MM.1S (cell line): ENCODE results near the gene LHPP.

Experiments
- DNase-seq: peaks from one replicate; pipeline ENCODE4 v3.0.0-alpha.2; 2015
- H2AFZ ChIP-seq: fragments of 300-600 bp; sonication (generic); 2 replicates; pipeline ENCODE4 v1.6.0; 2016; ENCODE audit warnings: antibody characterized with exemption, low read length
- H3F3A ChIP-seq: fragments of 300-600 bp; sonication (generic); 2 replicates; pipeline ENCODE4 v1.6.1; 2016; ENCODE audit warnings: mild to moderate bottlenecking, antibody characterized with exemption, low read length, moderate library complexity, mixed read lengths; ENCODE audit not compliant: insufficient read depth
- H3K27ac ChIP-seq: fragments of 300-600 bp; sonication (generic); 2 replicates; pipeline ENCODE4 v1.5.1; 2016; ENCODE audit warnings: mild to moderate bottlenecking, low read length
- H3K27me3 ChIP-seq: fragments of 300-600 bp; sonication (generic); replicated peaks from 2 replicates; pipeline ENCODE4 v1.6.0; 2016; ENCODE audit warnings: low read length; ENCODE audit not compliant: insufficient read depth
- H3K36me3 ChIP-seq: fragments of 300-600 bp; sonication (generic); replicated peaks from 2 replicates; pipeline ENCODE4 v1.6.1; 2016; ENCODE audit warnings: mild to moderate bottlenecking, low read length, mixed read lengths; ENCODE audit not compliant: insufficient read depth
- H3K4me1 ChIP-seq: fragments of 300-600 bp; sonication (generic); 2 replicates; pipeline ENCODE4 v1.6.1; 2016; ENCODE audit warnings: low read length, mixed read lengths
- H3K4me2 ChIP-seq: fragments of 300-600 bp; sonication (generic); 2 replicates; pipeline ENCODE4 v1.6.0; 2016; ENCODE audit warnings: low read depth, low read length
- H3K4me3 ChIP-seq: fragments of 300-600 bp; sonication (generic); 2 replicates; pipeline ENCODE4 v1.5.1; 2016; ENCODE audit warnings: low read length, mixed read lengths
- H3K79me2 ChIP-seq: fragments of 300-600 bp; sonication (generic); 2 replicates; pipeline ENCODE4 v1.6.1; 2016; ENCODE audit warnings: mixed run types, low read length, mixed read lengths
- H3K9ac ChIP-seq: fragments of 300-600 bp; sonication (generic); 2 replicates; pipeline ENCODE4 v1.6.1; 2016; ENCODE audit warnings: low read length, mixed read lengths
- H3K9me2 ChIP-seq: fragments of 300-600 bp; sonication (generic); replicated peaks from 2 replicates; pipeline ENCODE4 v1.6.1; 2016; ENCODE audit warnings: mild to moderate bottlenecking, low read length, mixed read lengths; ENCODE audit not compliant: insufficient read depth
- H3K9me3 ChIP-seq: fragments of 300-600 bp; sonication (generic); replicated peaks from 2 replicates; pipeline ENCODE4 v1.6.1; 2016; ENCODE audit warnings: mild to moderate bottlenecking, low read length, mixed read lengths; ENCODE audit not compliant: insufficient read depth
- H4K20me1 ChIP-seq: fragments of 300-600 bp; sonication (generic); 2 replicates; pipeline ENCODE4 v1.6.1; 2016; ENCODE audit warnings: mild to moderate bottlenecking, low read length, moderate library complexity, mixed read lengths; ENCODE audit not compliant: insufficient read depth
- CTCF ChIP-seq: fragments of 300-600 bp; sonication (generic); IDR thresholded peaks from 2 replicates; pipeline ENCODE4 v1.5.1; 2016; ENCODE audit warnings: antibody characterized with exemption, low read length, mixed read lengths
- EZH2 ChIP-seq: fragments of 300-600 bp; sonication (generic); optimal IDR thresholded peaks from 2 replicates; pipeline ENCODE3; 2017; ENCODE audit warnings: low read depth, mild to moderate bottlenecking, antibody characterized with exemption, low read length, mixed read lengths
- EZH2phosphoT487 ChIP-seq: fragments of 300-600 bp; sonication (generic); IDR thresholded peaks from 2 replicates; pipeline ENCODE4 v1.6.1; 2018; ENCODE audit warnings: antibody characterized with exemption, low read length

LHPP gene

GRCh38 chr10:124652701-124653100 is 191.1 kb downstream of the LHPP start:
- H3K79me2 ChIP-seq: peaks cover 39% of the 10 kb centered on the region
- H3K4me3 ChIP-seq: no peak overlapping the region
- H3K9ac ChIP-seq: no peak overlapping the region
- peaks cover 21% of the 10 kb centered on the region for H3K4me1 ChIP-seq
- peaks cover 16% of the 10 kb centered on the region for H3F3A ChIP-seq
- no peaks in the 10 kb centered on the region for H3K9me3 ChIP-seq
- H3K36me3 ChIP-seq: no peaks in the 10 kb centered on the region
- H3K4me2 ChIP-seq: no peak overlapping the region
- H2AFZ ChIP-seq: no peak overlapping the region
- no peak for TF ChIP-seq EZH2
- TF ChIP-seq CTCF: no peak
- TF ChIP-seq EZH2phosphoT487: no peak
- H4K20me1 ChIP-seq: no peaks in the 10 kb centered on the region
- no peak overlapping the region for H3K27ac ChIP-seq
- H3K27me3 ChIP-seq: no peaks in the 10 kb centered on the region
- no peaks in the 10 kb centered on the region for H3K9me2 ChIP-seq
- DNase-seq: no peak

GRCh38 chr10:124653311-124653710 is 191.7 kb downstream of the LHPP start:
- H2AFZ ChIP-seq: no peak overlapping the region
- H3K4me3 ChIP-seq: no peak overlapping the region
- H3K36me3 ChIP-seq: no peaks in the 10 kb centered on the region
- no peak for TF ChIP-seq CTCF
- TF ChIP-seq EZH2: no peak
- no peak for TF ChIP-seq EZH2phosphoT487
- H3K27me3 ChIP-seq: no peaks in the 10 kb centered on the region
- no peaks in the 10 kb centered on the region for H4K20me1 ChIP-seq
- peaks cover 13% of the 10 kb centered on the region for H3F3A ChIP-seq
- no peak overlapping the region for H3K4me2 ChIP-seq
- H3K27ac ChIP-seq: no peak overlapping the region
- no peaks in the 10 kb centered on the region for H3K9me2 ChIP-seq
- no peaks in the 10 kb centered on the region for H3K9me3 ChIP-seq
- no peak overlapping the region for H3K9ac ChIP-seq
- peaks cover 15% of the 10 kb centered on the region for H3K4me1 ChIP-seq
- H3K79me2 ChIP-seq: peaks cover 33% of the 10 kb centered on the region
- no peak for DNase-seq

GRCh38 chr10:124653811-124654651 is 192.4 kb downstream of the LHPP start:
- no peaks in the 10 kb centered on the region for H3K27me3 ChIP-seq
- no peak overlapping the region for H3K4me3 ChIP-seq
- no peaks in the 10 kb centered on the region for H4K20me1 ChIP-seq
- H3K27ac ChIP-seq: no peak overlapping the region
- no peak for DNase-seq
- H3F3A ChIP-seq: peaks cover 6% of the 10 kb centered on the region
- H3K79me2 ChIP-seq: peaks cover 34% of the 10 kb centered on the region
- H3K9ac ChIP-seq: no peak overlapping the region
- no peak overlapping the region for H2AFZ ChIP-seq
- H3K4me2 ChIP-seq: no peak overlapping the region
- H3K9me2 ChIP-seq: no peaks in the 10 kb centered on the region
- peaks cover 9% of the 10 kb centered on the region for H3K4me1 ChIP-seq
- H3K36me3 ChIP-seq: no peaks in the 10 kb centered on the region
- TF ChIP-seq CTCF (no peak), EZH2phosphoT487 (no peak), EZH2 (no peak)
- no peaks in the 10 kb centered on the region for H3K9me3 ChIP-seq
